Activated CD8-positive, alpha-beta memory T cell treated with anti-CD3 and anti-CD28 coated beads for 48 hours (primary cell): ENCODE measurements around the gene KRT222.

ENCODE experiments used
- DNase-seq, 3 experiments: peaks; one replicate each; pipeline ENCODE4 v3.0.0-alpha.2; 2020; ENCODE audit warnings: low read depth in 2 of 3, low spot score in 2 of 3

KRT222 gene

GRCh38 chr17:40664582-40665333 is at the start of gene KRT222:
KRT222 (minus strand) TSS chr17:40665177; CDS start chr17:40665099, 78 bp downstream.
- no peak for DNase-seq

GRCh38 chr17:40714473-40714872 is 49.5 kb upstream of the KRT222 start:
- no peak for DNase-seq

- no peak for DNase-seq
Measured at GRCh38 chr17:40707745-40708144, 42.8 kb upstream of the KRT222 start.

GRCh38 chr17:40705584-40705983 is 40.6 kb upstream of the KRT222 start:
- no peak for DNase-seq

- no peak for DNase-seq
Measured at GRCh38 chr17:40703652-40704051, 38.7 kb upstream of the KRT222 start, which contains the start of gene KRT24. KRT24 (minus strand) TSS chr17:40703752; CDS start chr17:40703693, 59 bp downstream.

GRCh38 chr17:40702271-40702670 is 37.3 kb upstream of the KRT222 start:
- no peak for DNase-seq

- no peak for DNase-seq
Measured at GRCh38 chr17:40699853-40700252, 34.9 kb upstream of the KRT222 start.

- DNase-seq, result no peak
Measured at GRCh38 chr17:40699371-40699770, 34.4 kb upstream of the KRT222 start.

GRCh38 chr17:40697297-40697696 is 32.3 kb upstream of the KRT222 start:
- no peak for DNase-seq

- DNase-seq, result no peak
Measured at GRCh38 chr17:40696651-40697072, 31.7 kb upstream of the KRT222 start.

- DNase-seq, result no peak
Measured at GRCh38 chr17:40695874-40696472, 31.0 kb upstream of the KRT222 start.

GRCh38 chr17:40694584-40694983 is 29.6 kb upstream of the KRT222 start:
- no peak for DNase-seq

- no peak for DNase-seq
Measured at GRCh38 chr17:40687106-40687505, 22.1 kb upstream of the KRT222 start.

GRCh38 chr17:40686192-40686591 is 21.2 kb upstream of the KRT222 start:
- DNase-seq, result no peak

GRCh38 chr17:40680998-40681397 is 16.0 kb upstream of the KRT222 start:
- DNase-seq, result no peak

- DNase-seq, result no peak
Measured at GRCh38 chr17:40679523-40679907, 14.5 kb upstream of the KRT222 start.

GRCh38 chr17:40678902-40679522 is 14.0 kb upstream of the KRT222 start:
- no peak for DNase-seq

GRCh38 chr17:40675905-40676304 is 10.9 kb upstream of the KRT222 start:
- no peak for DNase-seq

- no peak for DNase-seq
Measured at GRCh38 chr17:40672654-40673053, 7.7 kb upstream of the KRT222 start.

GRCh38 chr17:40671282-40671681 is 6.3 kb upstream of the KRT222 start:
- no peak for DNase-seq

- no peak for DNase-seq
Measured at GRCh38 chr17:40666331-40666730, 1.4 kb upstream of the KRT222 start.

GRCh38 chr17:40663252-40663651 is 1.7 kb downstream of the KRT222 start:
- DNase-seq, result no peak
